GM18951 (cell line): ENCODE measurements around the gene INF2.

ENCODE experiments used
- POLR2A ChIP-seq: IDR thresholded peaks from 4 replicates; pipeline ENCODE4 v1.6.1; 2011; ENCODE audit warnings: mild to moderate bottlenecking; ENCODE audit not compliant: insufficient read length, insufficient read depth; ENCODE audit errors: extremely low read depth
- in situ Hi-C: fragments of 300-500 bp; cut with MboI; formaldehyde crosslinking; loops from one replicate; pipeline ENCODE4 v1.12.0; 2022; ENCODE audit warnings: low sequenced_read_pairs, mixed read lengths, inconsistent platforms; ENCODE audit not compliant: unreplicated experiment

INF2 gene

GRCh38 chr14:104676130-104676693 is 13.2 kb upstream of the INF2 start:
- in situ Hi-C loops = no loop called here

GRCh38 chr14:104676694-104677511 is 12.5 kb upstream of the INF2 start:
- in situ Hi-C loops = no loop called here
- no peak for TF ChIP-seq POLR2A

More at GRCh38 chr14:104676130-104676693, 13.2 kb upstream of the INF2 start:
- TF ChIP-seq POLR2A = no peak

GRCh38 chr14:104677512-104678332 is 11.7 kb upstream of the INF2 start:
- in situ Hi-C loops = no loop called here
- TF ChIP-seq POLR2A = peak; percentile 47

GRCh38 chr14:104678346-104678745 is 11.1 kb upstream of the INF2 start:
- TF ChIP-seq POLR2A = no peak
- in situ Hi-C loops = no loop called here

- in situ Hi-C loops = no loop called here
- no peak for TF ChIP-seq POLR2A
Observed at GRCh38 chr14:104678901-104679705, 10.3 kb upstream of the INF2 start.

- in situ Hi-C loops = no loop called here
- no peak for TF ChIP-seq POLR2A
Observed at GRCh38 chr14:104680056-104680805, 9.2 kb upstream of the INF2 start.

DNA sequence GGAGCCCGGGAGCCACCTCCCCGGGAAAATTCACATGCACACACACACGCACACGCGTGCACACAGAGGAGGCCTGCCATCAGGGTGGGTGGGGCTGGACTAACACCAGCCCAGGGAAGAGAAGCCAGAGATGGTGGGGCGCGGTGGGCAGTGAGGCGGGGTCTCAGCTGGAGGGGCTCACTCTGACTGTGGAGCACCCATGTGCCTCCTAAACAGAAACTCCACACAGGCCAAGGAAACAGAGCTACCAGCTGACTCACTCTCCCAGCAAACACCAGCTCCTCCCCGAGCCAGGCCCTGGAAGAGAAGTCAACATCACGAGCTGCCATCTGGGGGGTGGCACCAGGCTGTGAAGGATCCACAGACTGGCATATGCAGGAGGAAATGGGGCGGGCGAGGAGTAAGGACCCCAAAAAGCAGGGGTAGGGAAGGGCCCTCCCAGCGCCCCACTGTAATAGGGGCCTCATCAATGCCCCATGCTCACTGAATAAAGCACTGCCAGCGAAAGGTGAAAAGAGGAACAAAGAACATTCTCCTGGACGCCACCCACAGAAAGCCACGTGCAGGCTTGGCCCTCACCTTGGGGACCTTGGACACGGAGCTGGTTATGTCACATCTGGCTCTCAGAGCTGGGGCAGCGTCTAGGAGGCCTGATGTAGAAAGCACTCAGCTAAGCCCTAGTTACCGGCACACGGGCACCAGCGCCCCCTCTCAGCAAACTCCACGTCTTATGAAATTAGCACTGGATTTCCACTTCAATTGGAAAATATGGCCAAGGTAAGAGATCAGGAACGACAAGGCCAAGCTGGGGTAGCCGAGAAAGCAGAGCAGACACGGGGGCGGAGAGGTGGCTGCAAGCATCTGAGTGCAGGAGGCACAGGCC is 8.4 kb upstream of the INF2 start:
- TF ChIP-seq POLR2A = no peak
- in situ Hi-C loops = no loop called here

GRCh38 chr14:104681689-104682074 is 7.7 kb upstream of the INF2 start:
- TF ChIP-seq POLR2A = no peak
- in situ Hi-C loops = no loop called here

- in situ Hi-C loops = no loop called here
- TF ChIP-seq POLR2A = no peak
Observed at GRCh38 chr14:104682107-104682593, 7.3 kb upstream of the INF2 start.

- in situ Hi-C loops = no loop called here
- TF ChIP-seq POLR2A = no peak
Observed at GRCh38 chr14:104683653-104684448, 5.6 kb upstream of the INF2 start.

GRCh38 chr14:104684449-104684821 is 5.0 kb upstream of the INF2 start:
- in situ Hi-C loops = no loop called here
- no peak for TF ChIP-seq POLR2A
